Measurements from ENCODE around the gene ZNRD2.
"Not testable (repeated sequence)": the region's sequence is repeated elsewhere in the genome, so short reads cannot be mapped to it uniquely, and the experiment has no call there.

Gene ZNRD2

GRCh38 chr11:65555693-65556231 lies 14.5 kb upstream of the ZNRD2 start:
- DNase-seq (ENCODE audit: low read depth) = peak; percentile 79

- DNase-seq (ENCODE audit: low read depth) = no peak
Observed at GRCh38 chr11:65556470-65557279, 13.6 kb upstream of the ZNRD2 start.

- DNase-seq (ENCODE audit: low read depth) = no peak
Observed at GRCh38 chr11:65557280-65558001, 12.8 kb upstream of the ZNRD2 start.

- peak; percentile 75 for DNase-seq (ENCODE audit: low read depth)
Observed at GRCh38 chr11:65558002-65558929, 12.0 kb upstream of the ZNRD2 start, which contains the start of gene LTBP3. Gene LTBP3 (minus strand): TSS chr11:65558359. CDS start chr11:65557959, 400 bp downstream.

- no peak for DNase-seq (ENCODE audit: low read depth)
Observed at GRCh38 chr11:65558930-65559509, 11.3 kb upstream of the ZNRD2 start.

GRCh38 chr11:65559535-65559934 lies 10.7 kb upstream of the ZNRD2 start:
- no peak for DNase-seq (ENCODE audit: low read depth)

- DNase-seq (ENCODE audit: low read depth) = peak; percentile 53
Observed at GRCh38 chr11:65559951-65560537, 10.2 kb upstream of the ZNRD2 start.

- peak; percentile 53 for DNase-seq (ENCODE audit: low read depth)
Observed at GRCh38 chr11:65560555-65561418, 9.5 kb upstream of the ZNRD2 start.

GRCh38 chr11:65562020-65562419 lies 8.3 kb upstream of the ZNRD2 start:
- DNase-seq (ENCODE audit: low read depth) = no peak

GRCh38 chr11:65562788-65563187 lies 7.5 kb upstream of the ZNRD2 start:
- DNase-seq (ENCODE audit: low read depth) = no peak

GRCh38 chr11:65563601-65564000 lies 6.7 kb upstream of the ZNRD2 start:
- no peak for DNase-seq (ENCODE audit: low read depth)

- not testable (repeated sequence) for DNase-seq (ENCODE audit: low read depth)
Observed at GRCh38 chr11:65564879-65565559, 5.3 kb upstream of the ZNRD2 start.

GRCh38 chr11:65565624-65566453 lies 4.4 kb upstream of the ZNRD2 start:
- DNase-seq (ENCODE audit: low read depth) = no peak

- DNase-seq (ENCODE audit: low read depth) = no peak
Observed at GRCh38 chr11:65569164-65569972, 909 bp upstream of the ZNRD2 start.

GRCh38 chr11:65571420-65571819 lies 1.1 kb downstream of the ZNRD2 start:
- no peak for DNase-seq (ENCODE audit: low read depth)

- DNase-seq (ENCODE audit: low read depth) = no peak
Observed at GRCh38 chr11:65571940-65572339, 1.7 kb downstream of the ZNRD2 start.

GRCh38 chr11:65572356-65573051 lies 2.2 kb downstream of the ZNRD2 start, which contains the start of gene FAM89B:
Gene FAM89B (plus strand): TSS chr11:65572538. CDS start chr11:65572670, 132 bp downstream.
- DNase-seq (ENCODE audit: low read depth) = peak; percentile 76
